ENCODE measurements around the gene MCC. TPM values are rescaled to one million over a fixed set of nuclear protein-coding genes. Genes with fewer than 3 reads are reported as not detected.
A peak's percentile ranks its signal among the peaks of the same experiment; 100 is the strongest.

Gene MCC
- polyA plus RNA-seq, 2 of the 4 experiments (the other 2 are of a cell fraction), result 0.09 to 0.10 TPM

GRCh38 chr5:113087976-113088514 lies 400.2 kb downstream of the MCC start:
- DNase-seq (ENCODE audit: low read depth in 1 of 2, low spot score in 1 of 2), result no peak
- no peak for ATAC-seq
- Histone ChIP-seq H3K27ac (no peak overlapping the region), H3K4me2 (no peak overlapping the region), H3K9me3 (no peaks in the 10 kb centered on the region), H3K4me1 (no peaks in the 10 kb centered on the region), H3K4me3 (no peak overlapping the region)
- ChIA-PET CTCF (interaction anchor here (0.6 kb wide), 1 partner anchor 9 kb away, joined by 3 read pairs; no protein-coding TSS in a partner anchor), POLR2A (no interaction called here)
- FAIRE-seq, result no peak
- WGBS (ENCODE audit: missing lambda C conversion rate), result 53% methylated on average over 5 of the region's 5 CpGs
- TF ChIP-seq MAFK (IDR thresholded peaks at IDR 0.05; ENCODE audit: partially characterized antibody) (peak; percentile 94), ZSCAN20 (CRISPR knock-in tag; IDR thresholded peaks at IDR 0.05) (no peak)

- Histone ChIP-seq H3K27ac (no peak overlapping the region), H3K9me3 (no peaks in the 10 kb centered on the region), H3K4me2 (no peak overlapping the region), H3K4me3 (no peak overlapping the region), H3K4me1 (no peaks in the 10 kb centered on the region)
- DNase-seq (ENCODE audit: low read depth in 1 of 2, low spot score in 1 of 2) (no peak), ATAC-seq (no peak), FAIRE-seq (no peak)
- ChIA-PET POLR2A (no interaction called here), CTCF (no interaction called here)
- TF ChIP-seq RFX5 (IDR thresholded peaks at IDR 0.05), result no peak
- no peak for TF ChIP-seq RARB (CRISPR knock-in tag; IDR thresholded peaks at IDR 0.05)
- TF ChIP-seq CTCF (IDR thresholded peaks at IDR 0.05), result no peak
- TF ChIP-seq CHD4 (IDR thresholded peaks at IDR 0.05; ENCODE audit: borderline replicate concordance), result no peak
- TF ChIP-seq NR3C1 (IDR thresholded peaks at IDR 0.05), result no peak
- no peak for TF ChIP-seq EHMT2 (IDR thresholded peaks at IDR 0.05; ENCODE audit: low read depth)
- no peak for TF ChIP-seq ATOH8 (CRISPR knock-in tag; IDR thresholded peaks at IDR 0.05; ENCODE audit: low read depth)
- TF ChIP-seq REST (IDR thresholded peaks at IDR 0.05), result no peak
- no peak for TF ChIP-seq CBX2 (IDR thresholded peaks at IDR 0.05; ENCODE audit: borderline replicate concordance, low read depth)
- TF ChIP-seq HOXB5 (CRISPR knock-in tag; IDR thresholded peaks at IDR 0.05), result no peak
- no peak for TF ChIP-seq JUNB (IDR thresholded peaks at IDR 0.05)
- TF ChIP-seq SMC3 (IDR thresholded peaks at IDR 0.05), result no peak
- TF ChIP-seq TFCP2L1 (CRISPR knock-in tag; IDR thresholded peaks at IDR 0.05), result no peak
- TF ChIP-seq USF2 (IDR thresholded peaks at IDR 0.05), result no peak
- TF ChIP-seq KDM1A (IDR thresholded peaks at IDR 0.05; ENCODE audit: low read depth), result no peak
- no peak for TF ChIP-seq ZNF302 (CRISPR knock-in tag; IDR thresholded peaks at IDR 0.05)
- TF ChIP-seq ESRRA (IDR thresholded peaks at IDR 0.05; ENCODE audit: borderline replicate concordance, low read length), result no peak
- no peak for TF ChIP-seq BCL3 (IDR thresholded peaks at IDR 0.05)
- TF ChIP-seq EHF (CRISPR knock-in tag; IDR thresholded peaks at IDR 0.05), result no peak
- WGBS (ENCODE audit: missing lambda C conversion rate), result 54% methylated on average over 7 of the region's 7 CpGs
Observed at GRCh38 chr5:113085880-113086409, 402.3 kb downstream of the MCC start.

Data from A549 (cell line).